HEK293 (cell line): Measurements from ENCODE around the gene HNRNPL.
"Not testable (repeated sequence)": the region's sequence is repeated elsewhere in the genome, so short reads cannot be mapped to it uniquely, and the experiment has no call there.

ENCODE experiments used
- CTCF ChIA-PET: fragments of 350-600 bp; formaldehyde crosslinking; extraction: SDS; loops from one replicate; lab custom pipeline; 2021; ENCODE audit warnings: antibody characterized with exemption; lab: Yijun Ruan, JAX
- POLR2A ChIA-PET: fragments of 300-600 bp; formaldehyde crosslinking; extraction: SDS; loops from one replicate; lab custom pipeline; 2020; ENCODE audit warnings: antibody characterized with exemption, inconsistent platforms; lab: Yijun Ruan, JAX
- H3K27ac ChIP-seq: fragments of 200-500 bp; sonication (Bioruptor generic); 2 replicates; pipeline ENCODE4 v1.5.1; 2014; ENCODE audit warnings: low read depth, low read length, control low read depth, inconsistent platforms; ENCODE audit errors: extremely low read depth
- H3K36me3 ChIP-seq, 2 experiments: fragments of 200-500 bp in 1 of 2; sonication (Bioruptor generic) in 1 of 2; 1 replicate in 1 of 2; 2 replicates in 1 of 2; pipeline ENCODE4 v1.5.1; 2014 to 2017; ENCODE audit warnings: inconsistent platforms in 2 of 2, low read length in 2 of 2; ENCODE audit not compliant: control insufficient read depth in 2 of 2, insufficient read depth in 1 of 2
- H3K4me1 ChIP-seq: fragments of 200-500 bp; sonication (Bioruptor generic); 2 replicates; pipeline ENCODE4 v1.5.1; 2014; ENCODE audit warnings: mild to moderate bottlenecking, low read length, inconsistent platforms; ENCODE audit not compliant: control insufficient read depth, insufficient read depth
- H3K4me3 ChIP-seq: 2 replicates; pipeline ENCODE4 v1.5.1; 2011; ENCODE audit warnings: low read depth, mild to moderate bottlenecking, control low read depth, low read length, moderate library complexity
- H3K9me3 ChIP-seq: fragments of 200-500 bp; sonication (Bioruptor generic); 2 replicates; pipeline ENCODE4 v1.5.1; 2014; ENCODE audit warnings: low read depth, low read length, inconsistent platforms; ENCODE audit not compliant: control insufficient read depth, insufficient read depth
- BCL11A ChIP-seq: fragments of 450-650 bp; formaldehyde crosslinking; IDR thresholded peaks from 2 replicates; pipeline ENCODE4 v1.5.1; 2016; ENCODE audit warnings: low read depth, missing biosample characterization, missing genetic modification characterization
- GLIS1 ChIP-seq: fragments of 450-650 bp; formaldehyde crosslinking; IDR thresholded peaks from 2 replicates; pipeline ENCODE4 v1.5.1; 2016; ENCODE audit warnings: missing biosample characterization, missing genetic modification characterization
- HOXC10 ChIP-seq: sonication (generic); formaldehyde crosslinking; IDR thresholded peaks from 2 replicates; pipeline ENCODE4 v1.8.1; 2023; ENCODE audit warnings: mild to moderate bottlenecking, missing genetic modification reagents
- KLF9 ChIP-seq: fragments of 450-650 bp; formaldehyde crosslinking; IDR thresholded peaks from 2 replicates; pipeline ENCODE4 v1.5.1; 2016; ENCODE audit warnings: missing biosample characterization, missing genetic modification characterization, low read depth
- MEIS1 ChIP-seq: sonication (generic); formaldehyde crosslinking; IDR thresholded peaks from 2 replicates; pipeline ENCODE4 v1.8.1; 2022; ENCODE audit warnings: missing genetic modification reagents, mild to moderate bottlenecking, borderline replicate concordance
- SCRT1 ChIP-seq: fragments of 450-650 bp; formaldehyde crosslinking; IDR thresholded peaks from 2 replicates; pipeline ENCODE4 v1.5.1; 2016; ENCODE audit warnings: missing biosample characterization, missing genetic modification characterization, borderline replicate concordance
- YY2 ChIP-seq: fragments of 450-650 bp; formaldehyde crosslinking; IDR thresholded peaks from 2 replicates; pipeline ENCODE4 v1.5.1; 2016; ENCODE audit warnings: missing biosample characterization, missing genetic modification characterization
- ZBTB6 ChIP-seq: fragments of 450-650 bp; formaldehyde crosslinking; IDR thresholded peaks from 2 replicates; pipeline ENCODE4 v1.5.1; 2017; ENCODE audit warnings: missing biosample characterization, missing genetic modification characterization
- ZNF121 ChIP-seq: fragments of 450-650 bp; formaldehyde crosslinking; IDR thresholded peaks from 2 replicates; pipeline ENCODE4 v1.5.1; 2016; ENCODE audit warnings: missing biosample characterization, missing genetic modification characterization
- ZNF155 ChIP-seq: fragments of 450-650 bp; formaldehyde crosslinking; IDR thresholded peaks from 2 replicates; pipeline ENCODE4 v1.5.1; 2016; ENCODE audit warnings: missing biosample characterization, missing genetic modification characterization
- ZNF184 ChIP-seq: fragments of 450-650 bp; IDR thresholded peaks from 2 replicates; pipeline ENCODE4 v1.5.1; 2018; ENCODE audit warnings: missing biosample characterization, mild to moderate bottlenecking, missing genetic modification characterization
- ZNF274 ChIP-seq, 2 experiments: fragments of 200-500 bp in 1 of 2; fragments of 450-650 bp in 1 of 2; sonication (Bioruptor generic) in 1 of 2; formaldehyde crosslinking in 1 of 2; IDR thresholded peaks; 2 replicates each; pipeline versions ENCODE4 v1.5.1 to v1.6.1; 2014 to 2016; ENCODE audit warnings: borderline replicate concordance in 1 of 2, inconsistent platforms in 1 of 2, low read length in 1 of 2, missing biosample characterization in 1 of 2, missing genetic modification characterization in 1 of 2
- ZNF341 ChIP-seq: fragments of 450-650 bp; formaldehyde crosslinking; IDR thresholded peaks from 2 replicates; pipeline ENCODE4; 2016; ENCODE audit warnings: low read depth, missing biosample characterization, missing genetic modification characterization
- ZNF473 ChIP-seq: fragments of 450-650 bp; formaldehyde crosslinking; IDR thresholded peaks from 2 replicates; pipeline ENCODE4 v1.5.1; 2017; ENCODE audit warnings: missing biosample characterization, missing genetic modification characterization
- ZNF623 ChIP-seq: fragments of 450-650 bp; formaldehyde crosslinking; IDR thresholded peaks from 2 replicates; pipeline ENCODE4 v1.5.1; 2016; ENCODE audit warnings: missing biosample characterization, missing genetic modification characterization
- ZSCAN23 ChIP-seq: fragments of 450-650 bp; formaldehyde crosslinking; IDR thresholded peaks from 2 replicates; pipeline ENCODE4 v1.5.1; 2016; ENCODE audit warnings: missing biosample characterization, missing genetic modification characterization
- TF ChIP-seq, protein P1 (sequence below): fragments of 450-650 bp; formaldehyde crosslinking; IDR thresholded peaks from 2 replicates; pipeline ENCODE4 v1.5.1; 2017; ENCODE audit warnings: missing biosample characterization, missing genetic modification characterization
- TF ChIP-seq, protein P2 (sequence below): fragments of 450-650 bp; formaldehyde crosslinking; IDR thresholded peaks from 2 replicates; pipeline ENCODE4 v1.5.1; 2016; ENCODE audit warnings: missing biosample characterization, missing genetic modification characterization

Gene HNRNPL

DNA sequence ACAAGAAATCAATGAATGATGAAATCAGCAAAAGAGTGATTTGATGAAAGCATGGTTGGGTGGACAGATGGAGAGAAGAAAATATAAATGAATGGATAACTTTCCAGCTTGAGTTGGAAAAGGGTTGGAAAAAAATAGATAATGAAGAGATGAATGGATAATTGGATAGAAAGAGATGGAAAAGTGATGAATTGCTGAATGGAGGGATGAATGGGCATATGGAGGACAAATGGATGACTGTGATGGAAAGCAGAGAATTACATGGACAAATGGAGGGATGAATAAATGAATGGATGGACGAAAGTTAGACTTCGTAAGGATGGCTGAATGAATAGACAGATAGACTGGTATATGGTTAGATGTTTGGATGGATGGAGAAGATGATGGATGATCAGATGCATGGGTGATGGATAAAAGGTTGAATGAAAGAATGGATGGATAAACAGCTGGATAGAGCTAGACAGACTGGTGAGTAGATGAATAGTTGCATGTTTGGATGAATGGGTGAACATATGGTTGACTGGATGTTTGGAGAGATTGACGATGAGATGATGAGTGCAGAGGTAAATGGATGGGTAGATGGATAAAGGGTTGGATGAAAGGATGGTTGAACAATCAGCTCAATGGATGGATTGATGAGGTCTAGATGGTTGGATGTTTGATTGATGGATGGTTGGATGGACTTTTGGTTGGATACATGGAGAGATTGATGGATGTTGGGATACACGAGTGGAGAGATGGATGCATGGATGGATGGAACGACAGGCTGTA, 49.0 kb downstream of the HNRNPL start (continued):
- TF ChIP-seq SCRT1 (tag by site-specific recombination) = no peak
- TF ChIP-seq YY2 (tag by site-specific recombination) = peak; percentile 64; the same call in 1 of the 2 replicates
- TF ChIP-seq KLF9 (tag by site-specific recombination) = no peak

DNA sequence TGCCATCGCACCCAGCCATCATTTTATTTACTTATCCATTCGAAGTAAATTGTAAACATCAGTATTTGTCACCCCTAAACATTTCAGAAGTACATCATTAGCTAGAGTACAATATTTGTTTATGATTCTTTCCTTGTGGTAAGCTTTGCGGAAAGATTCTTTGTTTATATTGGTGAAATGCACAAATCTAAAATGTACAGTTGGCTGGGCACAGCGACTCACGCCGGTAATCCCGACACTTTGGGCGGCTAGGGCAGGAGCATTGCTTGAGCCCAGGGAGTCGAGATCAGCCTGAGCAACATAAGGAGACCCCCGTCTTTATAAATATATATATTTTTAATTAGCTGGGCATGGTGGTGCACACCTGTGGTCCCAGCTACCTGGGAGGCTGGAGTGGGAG, 50.7 kb downstream of the HNRNPL start:
- CTCF ChIA-PET = interaction anchor here (0.5 kb wide), 1 partner anchor 281 kb away, joined by 3 read pairs; no protein-coding TSS in a partner anchor
- POLR2A ChIA-PET = no interaction called here
- no peaks in the 10 kb centered on the region; a peak in 1 of 3 replicates for H3K36me3 ChIP-seq
- TF ChIP-seq ZSCAN23 = no peak
- TF ChIP-seq, protein P1, sequence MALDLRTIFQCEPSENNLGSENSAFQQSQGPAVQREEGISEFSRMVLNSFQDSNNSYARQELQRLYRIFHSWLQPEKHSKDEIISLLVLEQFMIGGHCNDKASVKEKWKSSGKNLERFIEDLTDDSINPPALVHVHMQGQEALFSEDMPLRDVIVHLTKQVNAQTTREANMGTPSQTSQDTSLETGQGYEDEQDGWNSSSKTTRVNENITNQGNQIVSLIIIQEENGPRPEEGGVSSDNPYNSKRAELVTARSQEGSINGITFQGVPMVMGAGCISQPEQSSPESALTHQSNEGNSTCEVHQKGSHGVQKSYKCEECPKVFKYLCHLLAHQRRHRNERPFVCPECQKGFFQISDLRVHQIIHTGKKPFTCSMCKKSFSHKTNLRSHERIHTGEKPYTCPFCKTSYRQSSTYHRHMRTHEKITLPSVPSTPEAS (tag by site-specific recombination) = no peak
- TF ChIP-seq ZNF623 (tag by site-specific recombination) = no peak
- no peak for TF ChIP-seq HOXC10 (CRISPR knock-in tag)
- no peak for TF ChIP-seq ZBTB6 (tag by site-specific recombination)
- TF ChIP-seq GLIS1 (tag by site-specific recombination) = no peak
- TF ChIP-seq ZNF274 (IDR thresholded peaks at IDR 0.05; ENCODE audit: low read length) = no peak
- TF ChIP-seq ZNF274 (tag by site-specific recombination; IDR thresholded peaks at IDR 0.05; ENCODE audit: borderline replicate concordance) = no peak
- no peak for TF ChIP-seq MEIS1 (CRISPR knock-in tag)
- TF ChIP-seq ZNF121 (tag by site-specific recombination) = no peak
- TF ChIP-seq ZNF473 (tag by site-specific recombination) = no peak
- TF ChIP-seq ZNF155 (tag by site-specific recombination) = no peak
- TF ChIP-seq ZNF184 (tag by site-specific recombination) = no peak
- TF ChIP-seq, protein P2, sequence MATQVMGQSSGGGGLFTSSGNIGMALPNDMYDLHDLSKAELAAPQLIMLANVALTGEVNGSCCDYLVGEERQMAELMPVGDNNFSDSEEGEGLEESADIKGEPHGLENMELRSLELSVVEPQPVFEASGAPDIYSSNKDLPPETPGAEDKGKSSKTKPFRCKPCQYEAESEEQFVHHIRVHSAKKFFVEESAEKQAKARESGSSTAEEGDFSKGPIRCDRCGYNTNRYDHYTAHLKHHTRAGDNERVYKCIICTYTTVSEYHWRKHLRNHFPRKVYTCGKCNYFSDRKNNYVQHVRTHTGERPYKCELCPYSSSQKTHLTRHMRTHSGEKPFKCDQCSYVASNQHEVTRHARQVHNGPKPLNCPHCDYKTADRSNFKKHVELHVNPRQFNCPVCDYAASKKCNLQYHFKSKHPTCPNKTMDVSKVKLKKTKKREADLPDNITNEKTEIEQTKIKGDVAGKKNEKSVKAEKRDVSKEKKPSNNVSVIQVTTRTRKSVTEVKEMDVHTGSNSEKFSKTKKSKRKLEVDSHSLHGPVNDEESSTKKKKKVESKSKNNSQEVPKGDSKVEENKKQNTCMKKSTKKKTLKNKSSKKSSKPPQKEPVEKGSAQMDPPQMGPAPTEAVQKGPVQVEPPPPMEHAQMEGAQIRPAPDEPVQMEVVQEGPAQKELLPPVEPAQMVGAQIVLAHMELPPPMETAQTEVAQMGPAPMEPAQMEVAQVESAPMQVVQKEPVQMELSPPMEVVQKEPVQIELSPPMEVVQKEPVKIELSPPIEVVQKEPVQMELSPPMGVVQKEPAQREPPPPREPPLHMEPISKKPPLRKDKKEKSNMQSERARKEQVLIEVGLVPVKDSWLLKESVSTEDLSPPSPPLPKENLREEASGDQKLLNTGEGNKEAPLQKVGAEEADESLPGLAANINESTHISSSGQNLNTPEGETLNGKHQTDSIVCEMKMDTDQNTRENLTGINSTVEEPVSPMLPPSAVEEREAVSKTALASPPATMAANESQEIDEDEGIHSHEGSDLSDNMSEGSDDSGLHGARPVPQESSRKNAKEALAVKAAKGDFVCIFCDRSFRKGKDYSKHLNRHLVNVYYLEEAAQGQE (tag by site-specific recombination) = no peak
- TF ChIP-seq BCL11A (tag by site-specific recombination) = no peak
- no peak for TF ChIP-seq ZNF341 (tag by site-specific recombination)
- no peak overlapping the region for H3K27ac ChIP-seq
- no peaks in the 10 kb centered on the region; the same call in 1 of the 2 replicates for H3K9me3 ChIP-seq
- no peaks in the 10 kb centered on the region for H3K4me1 ChIP-seq
- no peak overlapping the region for H3K4me3 ChIP-seq

DNA sequence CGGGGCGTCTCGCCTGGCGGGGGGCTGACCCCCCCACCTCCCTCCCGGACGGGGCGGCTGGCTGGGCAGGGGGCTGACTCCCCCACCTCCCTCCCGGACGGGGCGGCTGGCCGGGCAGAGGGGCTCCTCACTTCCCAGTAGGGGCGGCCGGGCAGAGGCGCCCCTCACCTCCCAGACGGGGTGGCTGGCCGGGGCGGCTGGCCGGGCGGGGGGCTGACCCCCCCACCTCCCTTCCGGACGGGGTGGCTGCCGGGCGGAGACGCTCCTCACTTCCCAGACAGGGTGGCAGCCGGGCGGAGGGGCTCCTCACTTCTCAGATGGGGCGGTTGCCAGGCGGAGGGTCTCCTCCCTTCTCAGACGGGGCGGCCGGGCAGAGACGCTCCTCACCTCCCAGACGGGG, 52.0 kb downstream of the HNRNPL start:
- H3K36me3 ChIP-seq, H3K9me3 ChIP-seq, H3K4me1 ChIP-seq, H3K4me3 ChIP-seq, CTCF ChIA-PET, POLR2A ChIA-PET, H3K27ac ChIP-seq: not testable (repeated sequence)
